Hepatocyte (in vitro differentiated cells): ENCODE measurements around the gene TAF1A. TPM values are rescaled to one million over a fixed set of nuclear protein-coding genes. Genes with fewer than 3 reads are reported as not detected.

Experiments used
- DNase-seq: peaks from one replicate; pipeline ENCODE4 v3.0.0-alpha.2; 2016; ENCODE audit warnings: low spot score
- H2AFZ ChIP-seq: fragments of 200-600 bp; sonication (generic); 2 replicates; pipeline ENCODE4 v1.6.0; 2016; ENCODE audit warnings: antibody characterized with exemption, mild to moderate bottlenecking
- H3K27ac ChIP-seq: fragments of 200-600 bp; sonication (generic); 2 replicates; pipeline ENCODE4 v1.5.1; 2016; ENCODE audit warnings: mild to moderate bottlenecking
- H3K27me3 ChIP-seq: fragments of 200-600 bp; sonication (generic); 2 replicates; pipeline ENCODE4 v1.6.1; 2016
- H3K36me3 ChIP-seq: fragments of 200-600 bp; sonication (generic); replicated peaks from 2 replicates; pipeline ENCODE4 v1.5.1; 2016; ENCODE audit warnings: low read depth; ENCODE audit not compliant: insufficient read depth
- H3K4me1 ChIP-seq: fragments of 200-600 bp; sonication (generic); 2 replicates; pipeline ENCODE4 v1.5.1; 2016; ENCODE audit warnings: mild to moderate bottlenecking, moderate library complexity; ENCODE audit not compliant: insufficient read depth
- H3K4me2 ChIP-seq: fragments of 200-600 bp; sonication (generic); 2 replicates; pipeline ENCODE4 v1.6.0; 2016
- H3K4me3 ChIP-seq: fragments of 200-600 bp; sonication (generic); 2 replicates; pipeline ENCODE4 v1.5.1; 2016; ENCODE audit warnings: mild to moderate bottlenecking
- H3K79me2 ChIP-seq: fragments of 200-600 bp; sonication (generic); 2 replicates; pipeline ENCODE4 v1.6.0; 2017; ENCODE audit warnings: mild to moderate bottlenecking
- H3K9me2 ChIP-seq: fragments of 200-600 bp; sonication (generic); replicated peaks from 2 replicates; pipeline ENCODE4 v1.6.0; 2017; ENCODE audit warnings: mild to moderate bottlenecking; ENCODE audit not compliant: insufficient read depth
- H3K9me3 ChIP-seq: fragments of 200-600 bp; sonication (generic); 2 replicates; pipeline ENCODE4 v1.5.1; 2016; ENCODE audit warnings: low read depth, mild to moderate bottlenecking
- H4K20me1 ChIP-seq: fragments of 200-600 bp; sonication (generic); 2 replicates; pipeline ENCODE4 v1.6.0; 2016; ENCODE audit warnings: mild to moderate bottlenecking; ENCODE audit not compliant: insufficient read depth, poor library complexity, severe bottlenecking
- CTCF ChIP-seq: fragments of 200-600 bp; sonication (generic); IDR thresholded peaks from 2 replicates; pipeline ENCODE4 v1.5.1; 2016; ENCODE audit warnings: antibody characterized with exemption, mild to moderate bottlenecking; ENCODE audit not compliant: poor library complexity
- EZH2 ChIP-seq: fragments of 200-600 bp; sonication (generic); IDR thresholded peaks from 2 replicates; pipeline ENCODE4 v1.6.1; 2016; ENCODE audit warnings: antibody characterized with exemption, mild to moderate bottlenecking, borderline replicate concordance
- EZH2phosphoT487 ChIP-seq: fragments of 200-600 bp; sonication (generic); IDR thresholded peaks from one replicate; pipeline ENCODE4 v1.6.1; 2018; ENCODE audit warnings: antibody characterized with exemption, mild to moderate bottlenecking, low read depth, moderate library complexity; ENCODE audit not compliant: unreplicated experiment, severe bottlenecking
- WGBS: methylation state at CpG from one replicate; pipeline ENCODE4 v1.1.6; 2016; ENCODE audit warnings: low lambda C conversion rate; ENCODE audit errors: missing lambda C conversion rate; 5-methylcytosine and 5-hydroxymethylcytosine counted together
- polyA plus RNA-seq: library from polyadenylated mRNA; unstranded; fragments of >200 nt; fragmentation: Nextera tagmentation; extraction: Ambion mirVana; gene quantifications from 2 replicates; pipeline ENCODE4 v1.2.1, GENCODE V29; 2016
- total RNA-seq: library from RNA; depleted of rRNA; stranded (reverse); fragments of >200 nt; gene quantifications from 2 replicates; pipeline ENCODE4 v1.2.3, GENCODE V29; 2014

TAF1A gene
- total and polyA plus RNA-seq, 2 experiments from 2014 or later, result 5.2 to 6.5 TPM

GRCh38 chr1:222606757-222607156, 17.0 kb upstream of the TAF1A start:
- Histone ChIP-seq H4K20me1 (no peaks in the 10 kb centered on the region), H3K4me3 (no peak overlapping the region), H3K27ac (no peak overlapping the region), H3K36me3 (no peaks in the 10 kb centered on the region), H3K4me1 (no peaks in the 10 kb centered on the region), H3K9me3 (no peaks in the 10 kb centered on the region), H3K9me2 (no peaks in the 10 kb centered on the region), H3K4me2 (no peak overlapping the region), H3K79me2 (no peaks in the 10 kb centered on the region), H3K27me3 (no peaks in the 10 kb centered on the region), H2AFZ (no peak overlapping the region)
- no peak for DNase-seq
- 86% methylated on average over 1 of the region's 1 CpG for WGBS
- no peak for TF ChIP-seq EZH2phosphoT487
- TF ChIP-seq CTCF, result no peak
- no peak for TF ChIP-seq EZH2

- Histone ChIP-seq H3K27me3 (no peaks in the 10 kb centered on the region), H2AFZ (no peak overlapping the region), H3K9me2 (no peaks in the 10 kb centered on the region), H3K79me2 (no peaks in the 10 kb centered on the region), H3K36me3 (no peaks in the 10 kb centered on the region), H3K9me3 (no peaks in the 10 kb centered on the region), H3K27ac (no peak overlapping the region), H4K20me1 (no peaks in the 10 kb centered on the region), H3K4me1 (no peaks in the 10 kb centered on the region), H3K4me3 (no peak overlapping the region), H3K4me2 (no peak overlapping the region)
- no peak for DNase-seq
- WGBS, result 86% methylated on average over 3 of the region's 3 CpGs
- TF ChIP-seq EZH2phosphoT487 (no peak), CTCF (no peak), EZH2 (no peak)
Measured at GRCh38 chr1:222601257-222601656, 11.5 kb upstream of the TAF1A start.

- H3K4me2 ChIP-seq, result no peak overlapping the region
- H3K27me3 ChIP-seq, result no peaks in the 10 kb centered on the region
- H2AFZ ChIP-seq, result no peak overlapping the region
- H3K4me1 ChIP-seq, result no peaks in the 10 kb centered on the region
- TF ChIP-seq EZH2phosphoT487 (no peak), EZH2 (no peak), CTCF (no peak)
- H3K4me3 ChIP-seq, result no peak overlapping the region
- H3K79me2 ChIP-seq, result no peaks in the 10 kb centered on the region
- WGBS, result 71% methylated on average over 1 of the region's 1 CpG
- H3K9me2 ChIP-seq, result no peaks in the 10 kb centered on the region
- H3K36me3 ChIP-seq, result no peaks in the 10 kb centered on the region
- H3K27ac ChIP-seq, result no peak overlapping the region
- H4K20me1 ChIP-seq, result no peaks in the 10 kb centered on the region
- no peaks in the 10 kb centered on the region for H3K9me3 ChIP-seq
- DNase-seq, result no peak
Measured at GRCh38 chr1:222600281-222600680, 10.5 kb upstream of the TAF1A start.

- DNase-seq, result no peak
- no peaks in the 10 kb centered on the region for H3K36me3 ChIP-seq
- H2AFZ ChIP-seq, result no peak overlapping the region
- no peak overlapping the region for H3K27ac ChIP-seq
- no peaks in the 10 kb centered on the region for H3K9me2 ChIP-seq
- no peaks in the 10 kb centered on the region for H4K20me1 ChIP-seq
- no peaks in the 10 kb centered on the region for H3K27me3 ChIP-seq
- H3K79me2 ChIP-seq, result no peaks in the 10 kb centered on the region
- H3K4me2 ChIP-seq, result no peak overlapping the region
- H3K4me3 ChIP-seq, result no peak overlapping the region
- no peaks in the 10 kb centered on the region for H3K4me1 ChIP-seq
- 84% methylated on average over 4 of the region's 4 CpGs for WGBS
- H3K9me3 ChIP-seq, result peaks cover 6% of the 10 kb centered on the region
- TF ChIP-seq CTCF, result no peak
- no peak for TF ChIP-seq EZH2
- no peak for TF ChIP-seq EZH2phosphoT487
Measured at GRCh38 chr1:222596696-222597095, 7.0 kb upstream of the TAF1A start.
